Mesenchymal stem cell (in vitro differentiated cells and primary cell): Measurements from ENCODE around the gene ANXA6.

Experiments used
- DNase-seq: peaks from one replicate; pipeline ENCODE4 v3.0.0-alpha.2; 2013
- H2AFZ ChIP-seq: one replicate; pipeline ENCODE4 v1.6.1; 2013; ENCODE audit warnings: low read depth, mild to moderate bottlenecking, control low read depth, inconsistent platforms, low read length, moderate library complexity
- H2AK5ac ChIP-seq: 2 replicates; pipeline ENCODE4 v1.6.1; 2013; ENCODE audit warnings: low read length, moderate library complexity, mild to moderate bottlenecking, inconsistent platforms; ENCODE audit not compliant: severe bottlenecking
- H2BK120ac ChIP-seq: one replicate; pipeline ENCODE4 v1.6.1; 2013; ENCODE audit warnings: low read depth, mild to moderate bottlenecking, inconsistent platforms, low read length, moderate library complexity
- H2BK12ac ChIP-seq, 2 experiments: one replicate each; pipeline ENCODE4 v1.6.1; 2013; ENCODE audit warnings: inconsistent platforms in 2 of 2, low read length in 2 of 2, mild to moderate bottlenecking in 2 of 2, moderate library complexity in 2 of 2, control low read depth in 1 of 2
- H2BK15ac ChIP-seq: one replicate; pipeline ENCODE4 v1.6.1; 2013; ENCODE audit warnings: mild to moderate bottlenecking, low read depth, inconsistent platforms; ENCODE audit not compliant: poor library complexity, severe bottlenecking
- H2BK5ac ChIP-seq: 2 replicates; pipeline ENCODE4 v1.6.1; 2013; ENCODE audit warnings: low read depth, mild to moderate bottlenecking, low read length, control low read depth, inconsistent platforms; ENCODE audit not compliant: poor library complexity, severe bottlenecking
- H3K14ac ChIP-seq, 2 experiments: one replicate each; pipeline ENCODE4 v1.6.1; 2013; ENCODE audit warnings: inconsistent platforms in 2 of 2, low read length in 2 of 2, control low read depth in 1 of 2, mild to moderate bottlenecking in 1 of 2, moderate library complexity in 1 of 2
- H3K18ac ChIP-seq, 2 experiments: one replicate each; pipeline ENCODE4 v1.6.1; 2013; ENCODE audit warnings: inconsistent platforms in 2 of 2, low read length in 2 of 2, control low read depth in 1 of 2, low read depth in 1 of 2, mild to moderate bottlenecking in 1 of 2
- H3K23ac ChIP-seq, 2 experiments: one replicate each; pipeline ENCODE4 v1.6.1; 2013; ENCODE audit warnings: inconsistent platforms in 2 of 2, low read length in 2 of 2, mild to moderate bottlenecking in 2 of 2, moderate library complexity in 2 of 2, control low read depth in 1 of 2
- H3K27ac ChIP-seq: 2 replicates; pipeline ENCODE4 v1.5.1; 2013; ENCODE audit warnings: mild to moderate bottlenecking, moderate library complexity, low read length, control low read depth, inconsistent platforms; ENCODE audit not compliant: poor library complexity, severe bottlenecking
- H3K27me3 ChIP-seq, 2 experiments: 2 replicates each; pipeline versions ENCODE4 v1.6.1 to v1.7.0; 2013; ENCODE audit warnings: low read length in 2 of 2, mild to moderate bottlenecking in 2 of 2, moderate library complexity in 2 of 2, control low read depth in 1 of 2, inconsistent platforms in 1 of 2; ENCODE audit not compliant: control insufficient read depth in 1 of 2, insufficient read depth in 1 of 2
- H3K36me3 ChIP-seq, 2 experiments: 2 replicates each; pipeline versions ENCODE4 v1.6.1 to v1.7.0; 2013; ENCODE audit warnings: low read length in 2 of 2, control low read depth in 1 of 2, inconsistent platforms in 1 of 2, low read depth in 1 of 2, mild to moderate bottlenecking in 1 of 2; ENCODE audit not compliant: insufficient read depth in 2 of 2, control insufficient read depth in 1 of 2
- H3K4ac ChIP-seq, 2 experiments: one replicate each; pipeline ENCODE4 v1.6.1; 2013; ENCODE audit warnings: inconsistent platforms in 2 of 2, low read length in 2 of 2, mild to moderate bottlenecking in 2 of 2, moderate library complexity in 2 of 2, control low read depth in 1 of 2, low read depth in 1 of 2
- H3K4me1 ChIP-seq: 2 replicates; pipeline ENCODE4 v1.6.1; 2013; ENCODE audit warnings: low read depth, low read length, control low read depth; ENCODE audit not compliant: control insufficient read depth, insufficient read depth
- H3K4me2 ChIP-seq: 2 replicates; pipeline ENCODE4 v1.6.1; 2013; ENCODE audit warnings: low read length, mild to moderate bottlenecking, inconsistent platforms; ENCODE audit not compliant: poor library complexity, severe bottlenecking
- H3K4me3 ChIP-seq, 2 experiments: 2 replicates each; pipeline versions ENCODE4 v1.5.1 to v1.7.0; 2013; ENCODE audit warnings: low read length in 2 of 2, mild to moderate bottlenecking in 2 of 2, control low read depth in 1 of 2, low read depth in 1 of 2; ENCODE audit not compliant: insufficient read depth in 1 of 2
- H3K79me1 ChIP-seq: replicated peaks from 2 replicates; pipeline ENCODE4 v1.6.1; 2013; ENCODE audit warnings: mild to moderate bottlenecking, control low read depth, low read length, inconsistent platforms; ENCODE audit not compliant: poor library complexity, severe bottlenecking
- H3K9ac ChIP-seq: 2 replicates; pipeline ENCODE4 v1.7.0; 2013; ENCODE audit warnings: mild to moderate bottlenecking, low read length, moderate library complexity
- H3K9me3 ChIP-seq: 2 replicates; pipeline ENCODE4 v1.7.0; 2013; ENCODE audit warnings: mild to moderate bottlenecking, low read length; ENCODE audit not compliant: control insufficient read depth
- H4K8ac ChIP-seq: one replicate; pipeline ENCODE4 v1.6.1; 2013; ENCODE audit warnings: inconsistent platforms, mild to moderate bottlenecking, low read length, moderate library complexity
- H4K91ac ChIP-seq: one replicate; pipeline ENCODE4 v1.6.1; 2013; ENCODE audit warnings: mild to moderate bottlenecking, low read length, inconsistent platforms
- WGBS: methylation state at CpG from one replicate; pipeline ENCODE4 v1.1.7; 2013; ENCODE audit warnings: mixed read lengths; 5-methylcytosine and 5-hydroxymethylcytosine counted together

The ANXA6 gene

DNA sequence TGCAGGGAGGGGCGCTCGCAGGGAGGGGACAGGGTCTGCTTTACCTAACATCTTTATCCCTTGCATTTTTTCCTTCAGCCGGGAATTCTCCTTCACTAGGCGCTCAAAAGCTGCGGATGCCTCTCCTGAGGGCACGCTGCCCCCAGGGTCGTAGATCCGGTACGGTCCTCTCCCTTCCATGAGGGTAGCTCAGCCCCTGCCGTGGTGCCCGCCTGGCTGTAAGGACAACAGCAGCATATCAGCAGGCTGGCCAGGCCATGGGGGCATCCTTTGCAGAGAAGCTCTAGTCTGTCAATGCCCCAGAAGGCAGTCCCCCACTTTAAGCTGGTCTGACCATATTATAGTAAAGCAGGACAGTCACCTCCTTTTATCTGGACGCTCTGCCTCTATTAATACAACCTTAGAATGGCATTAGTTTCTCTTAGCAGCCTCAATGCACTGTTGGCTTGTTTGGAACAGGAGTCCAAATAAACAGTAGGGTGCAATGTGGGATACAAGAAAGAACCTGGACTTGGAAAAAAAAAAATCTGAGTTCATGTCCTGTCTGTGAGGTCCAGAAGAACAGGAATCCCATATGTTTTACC is 92.6 kb downstream of the ANXA6 start:
- no peak overlapping the region for H3K4me2 ChIP-seq
- 98% methylated on average over 12 of the region's 12 CpGs for WGBS
- H3K23ac ChIP-seq, result no peak overlapping the region
- no peak overlapping the region for H3K27ac ChIP-seq
- H2BK12ac ChIP-seq, result peak overlapping the region in 1 of 2 experiments; percentile 3
- peak overlapping the region in 1 of 2 experiments; percentile 42 for H3K18ac ChIP-seq
- no peak overlapping the region for H3K4me3 ChIP-seq
- peaks cover 14% of the 10 kb centered on the region for H3K79me1 ChIP-seq
- peaks cover 31 to 60% of the 10 kb centered on the region in 2 experiments for H3K36me3 ChIP-seq
- DNase-seq, result no peak
- peaks cover 73% of the 10 kb centered on the region for H3K4me1 ChIP-seq
- H2BK15ac ChIP-seq, result no peak overlapping the region
- no peak overlapping the region for H2AFZ ChIP-seq
- H4K91ac ChIP-seq, result peak overlapping the region; percentile 71
- no peak overlapping the region for H3K9ac ChIP-seq
- peaks cover 0 to 13% of the 10 kb centered on the region in 2 experiments for H3K27me3 ChIP-seq
- H3K9me3 ChIP-seq, result no peaks in the 10 kb centered on the region
- no peak overlapping the region for H2BK120ac ChIP-seq
- H2AK5ac ChIP-seq, result peak overlapping the region; percentile 58
- H2BK5ac ChIP-seq, result no peak overlapping the region
- no peak overlapping the region for H4K8ac ChIP-seq
- H3K14ac ChIP-seq, result no peak overlapping the region
- H3K4ac ChIP-seq, result no peak overlapping the region

DNA sequence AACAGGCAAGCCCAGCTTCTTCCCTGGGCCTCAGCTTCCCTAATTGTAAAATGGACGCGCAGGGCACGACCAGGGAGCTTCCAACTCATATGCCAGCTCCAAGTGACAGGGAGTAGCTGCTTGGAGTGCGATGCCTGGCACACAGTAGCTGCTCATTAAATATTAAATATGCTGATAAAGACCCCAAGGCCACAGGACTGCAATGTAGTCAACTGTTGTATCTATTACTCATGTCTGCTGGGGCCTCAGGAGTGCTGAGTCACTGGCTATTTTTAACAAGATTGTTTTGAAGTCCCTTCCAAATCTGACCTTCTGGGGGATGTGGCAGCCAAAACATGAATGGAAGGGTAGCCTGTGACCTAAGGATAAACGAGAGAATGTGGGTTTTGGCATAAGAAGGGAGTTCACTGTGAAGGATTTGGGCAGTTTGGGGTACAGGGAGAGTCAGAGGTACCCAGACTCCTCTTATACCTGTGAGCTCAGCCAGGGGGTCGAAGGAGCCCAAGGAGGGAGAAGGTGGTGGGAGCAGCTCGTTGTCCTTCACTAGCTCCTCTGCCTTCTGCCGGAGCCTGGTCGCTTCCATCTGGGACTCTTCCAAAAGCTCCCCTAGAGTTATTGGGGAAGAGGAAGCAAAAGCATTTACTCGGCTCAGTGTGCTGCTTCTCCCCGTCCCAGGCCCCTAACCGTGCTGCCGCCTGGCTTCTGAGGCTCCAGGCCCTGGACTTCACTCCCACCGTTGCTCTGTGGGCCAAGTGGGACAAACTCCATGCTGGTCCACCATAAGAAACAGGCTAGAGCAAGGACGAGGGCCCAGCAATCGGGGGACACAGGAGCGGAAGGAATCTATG is 94.2 kb downstream of the ANXA6 start:
- peaks cover 73% of the 10 kb centered on the region for H3K4me1 ChIP-seq
- no peak overlapping the region for H2AFZ ChIP-seq
- peak overlapping the region; percentile 87 to 95 for H3K18ac ChIP-seq

DNA sequence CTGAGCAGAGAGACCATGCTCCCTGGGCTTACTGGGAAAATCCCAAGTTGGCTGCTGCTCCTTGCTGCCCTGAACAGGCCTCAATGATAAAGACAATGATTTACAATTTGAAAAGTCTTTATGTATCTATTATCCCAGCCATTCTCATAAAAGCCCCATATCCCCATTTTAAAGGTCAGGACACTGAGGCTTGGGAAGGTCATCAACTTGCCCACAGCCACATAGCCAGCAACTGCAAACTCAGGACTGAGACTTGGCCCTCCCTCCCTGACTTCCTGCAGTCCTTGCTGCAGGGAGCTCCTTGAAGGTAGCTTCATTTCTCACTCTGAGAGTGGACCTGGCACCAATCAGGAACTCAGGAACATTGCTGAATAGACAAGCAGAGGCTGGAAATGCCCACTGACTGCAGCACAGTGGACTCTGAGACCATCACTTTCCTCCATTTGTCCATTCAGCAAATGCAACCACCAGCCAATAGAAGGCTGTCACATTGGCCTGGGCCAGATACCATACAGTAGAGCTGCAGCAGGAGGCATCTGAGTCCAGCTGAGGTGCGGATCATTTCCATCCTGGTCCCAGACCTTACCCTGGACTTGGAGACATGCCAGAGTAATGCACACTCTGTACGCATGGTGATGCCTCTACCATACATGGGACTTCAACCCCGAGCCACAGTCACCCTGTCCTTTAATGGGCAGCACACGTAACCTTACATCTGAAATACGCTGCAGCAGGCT is 95.0 kb downstream of the ANXA6 start:
- peaks cover 67% of the 10 kb centered on the region for H3K4me1 ChIP-seq
- peaks cover 54 to 67% of the 10 kb centered on the region in 2 experiments for H3K36me3 ChIP-seq
- peaks cover 0 to 13% of the 10 kb centered on the region in 2 experiments for H3K27me3 ChIP-seq
- H2BK5ac ChIP-seq, result no peak overlapping the region
- H4K91ac ChIP-seq, result peak overlapping the region; percentile 55
- no peaks in the 10 kb centered on the region for H3K9me3 ChIP-seq
- H3K23ac ChIP-seq, result no peak overlapping the region
- H2AFZ ChIP-seq, result no peak overlapping the region
- no peak overlapping the region for H3K9ac ChIP-seq
- H3K4me2 ChIP-seq, result peak overlapping the region; percentile 15
- H3K18ac ChIP-seq, result peak overlapping the region; percentile 87 to 95
- no peak overlapping the region for H2BK120ac ChIP-seq
- DNase-seq, result no peak
- H3K27ac ChIP-seq, result peak overlapping the region; percentile 86
- peak overlapping the region in 1 of 2 experiments; percentile 4 for H3K4me3 ChIP-seq
- peaks cover 23% of the 10 kb centered on the region for H3K79me1 ChIP-seq
- H2AK5ac ChIP-seq, result peak overlapping the region; percentile 84
- peak overlapping the region; percentile 75 to 93 for H2BK12ac ChIP-seq
- H2BK15ac ChIP-seq, result no peak overlapping the region
- peak overlapping the region; percentile 49 to 74 for H3K4ac ChIP-seq
- WGBS, result 90% methylated on average over 5 of the region's 5 CpGs
- H3K14ac ChIP-seq, result peak overlapping the region in 1 of 2 experiments; percentile 12
- peak overlapping the region; percentile 58 for H4K8ac ChIP-seq

More for the DNA sequence above, 94.2 kb downstream of the ANXA6 start:
- Histone ChIP-seq H3K9ac (peak overlapping the region; percentile 73), H4K91ac (peak overlapping the region; percentile 87), H3K23ac (no peak overlapping the region), H3K4ac (peak overlapping the region; percentile 83 to 84), H3K27me3 (peaks cover 0 to 13% of the 10 kb centered on the region in 2 experiments), H3K9me3 (no peaks in the 10 kb centered on the region), H3K4me3 (peak overlapping the region in 1 of 2 experiments; percentile 38), H3K4me2 (peak overlapping the region; percentile 15), H3K27ac (peak overlapping the region; percentile 86), H2AK5ac (peak overlapping the region; percentile 93), H2BK120ac (peak overlapping the region; percentile 93), H3K79me1 (peaks cover 21% of the 10 kb centered on the region), H2BK15ac (peak overlapping the region; percentile 15), H3K14ac (peak overlapping the region in 1 of 2 experiments; percentile 80), H4K8ac (peak overlapping the region; percentile 58), H2BK5ac (peak overlapping the region; percentile 87), H2BK12ac (peak overlapping the region; percentile 69 to 93), H3K36me3 (peaks cover 46 to 68% of the 10 kb centered on the region in 2 experiments)
- WGBS, result 82% methylated on average over 17 of the region's 17 CpGs
- peak; percentile 88 for DNase-seq
